HUES64 (cell line): ENCODE results near the gene TFEB.

Experiments
- H3K27ac ChIP-seq: 2 replicates; pipeline ENCODE4 v1.7.0; 2013; ENCODE audit warnings: low read depth, low read length, inconsistent platforms
- H3K27me3 ChIP-seq: 2 replicates; pipeline ENCODE4 v1.6.1; 2013; ENCODE audit warnings: mild to moderate bottlenecking, low read length; ENCODE audit not compliant: insufficient read depth
- H3K36me3 ChIP-seq: 2 replicates; pipeline ENCODE4 v1.6.1; 2013; ENCODE audit warnings: mild to moderate bottlenecking, low read length; ENCODE audit not compliant: insufficient read depth
- H3K4me1 ChIP-seq: 2 replicates; pipeline ENCODE4 v1.6.1; 2013; ENCODE audit warnings: mild to moderate bottlenecking, low read length, moderate library complexity; ENCODE audit not compliant: insufficient read depth
- H3K4me3 ChIP-seq: 2 replicates; pipeline ENCODE4 v1.5.1; 2013; ENCODE audit warnings: mild to moderate bottlenecking, low read length, moderate library complexity
- H3K9ac ChIP-seq: 2 replicates; pipeline ENCODE4 v1.6.1; 2013; ENCODE audit warnings: mild to moderate bottlenecking, low read depth, low read length
- H3K9me3 ChIP-seq: 2 replicates; pipeline ENCODE4 v1.6.1; 2013; ENCODE audit warnings: low read depth, low read length; ENCODE audit not compliant: insufficient read depth
- WGBS: fragments of 150-250, 120-280 bp; methylation state at CpG from one replicate; pipeline ENCODE4 v1.1.7; 2013; ENCODE audit warnings: missing lambda C conversion rate; 5-methylcytosine and 5-hydroxymethylcytosine counted together

Gene TFEB

GRCh38 chr6:41707565-41708200 lies 27.7 kb downstream of the TFEB start:
- H3K27ac ChIP-seq: no peak overlapping the region
- H3K27me3 ChIP-seq: no peaks in the 10 kb centered on the region
- WGBS: 90% methylated on average over 14 of the region's 14 CpGs
- no peaks in the 10 kb centered on the region for H3K4me1 ChIP-seq
- no peaks in the 10 kb centered on the region for H3K36me3 ChIP-seq
- H3K9ac ChIP-seq: no peak overlapping the region
- H3K4me3 ChIP-seq: no peak overlapping the region
- no peaks in the 10 kb centered on the region for H3K9me3 ChIP-seq

GRCh38 chr6:41706876-41707564 lies 28.4 kb downstream of the TFEB start:
- H3K27me3 ChIP-seq: no peaks in the 10 kb centered on the region
- H3K36me3 ChIP-seq: no peaks in the 10 kb centered on the region
- H3K4me1 ChIP-seq: no peaks in the 10 kb centered on the region
- H3K4me3 ChIP-seq: no peak overlapping the region
- 96% methylated on average over 8 of the region's 9 CpGs for WGBS
- no peak overlapping the region for H3K9ac ChIP-seq
- no peaks in the 10 kb centered on the region for H3K9me3 ChIP-seq
- H3K27ac ChIP-seq: no peak overlapping the region

GRCh38 chr6:41705996-41706835 lies 29.2 kb downstream of the TFEB start:
- H3K4me1 ChIP-seq: no peaks in the 10 kb centered on the region
- no peaks in the 10 kb centered on the region for H3K27me3 ChIP-seq
- H3K27ac ChIP-seq: no peak overlapping the region
- H3K4me3 ChIP-seq: no peak overlapping the region
- H3K36me3 ChIP-seq: no peaks in the 10 kb centered on the region
- no peaks in the 10 kb centered on the region for H3K9me3 ChIP-seq
- H3K9ac ChIP-seq: no peak overlapping the region
- 62% methylated on average over 15 of the region's 15 CpGs for WGBS

GRCh38 chr6:41705311-41705995 lies 30.0 kb downstream of the TFEB start:
- Histone ChIP-seq H3K27me3 (no peaks in the 10 kb centered on the region), H3K36me3 (no peaks in the 10 kb centered on the region), H3K4me1 (peaks cover 4% of the 10 kb centered on the region; the same call in 1 of the 2 replicates), H3K9ac (no peak overlapping the region), H3K27ac (no peak overlapping the region), H3K9me3 (no peaks in the 10 kb centered on the region), H3K4me3 (no peak overlapping the region)
- 84% methylated on average over 12 of the region's 12 CpGs for WGBS

- Histone ChIP-seq H3K27me3 (no peaks in the 10 kb centered on the region), H3K4me1 (peaks cover 6% of the 10 kb centered on the region; the same call in 1 of the 2 replicates), H3K36me3 (no peaks in the 10 kb centered on the region), H3K27ac (no peak overlapping the region), H3K4me3 (no peak overlapping the region), H3K9ac (no peak overlapping the region), H3K9me3 (no peaks in the 10 kb centered on the region)
- 80% methylated on average over 5 of the region's 5 CpGs for WGBS
Observed at GRCh38 chr6:41704656-41705310, 30.6 kb downstream of the TFEB start.

GRCh38 chr6:41704028-41704427 lies 31.4 kb downstream of the TFEB start:
- no peak overlapping the region for H3K27ac ChIP-seq
- H3K27me3 ChIP-seq: no peaks in the 10 kb centered on the region
- no peak overlapping the region for H3K4me3 ChIP-seq
- H3K4me1 ChIP-seq: peaks cover 6% of the 10 kb centered on the region; the same call in 1 of the 2 replicates
- H3K9ac ChIP-seq: no peak overlapping the region
- 85% methylated on average over 7 of the region's 7 CpGs for WGBS
- no peaks in the 10 kb centered on the region for H3K9me3 ChIP-seq
- H3K36me3 ChIP-seq: no peaks in the 10 kb centered on the region

GRCh38 chr6:41702771-41703494 lies 32.5 kb downstream of the TFEB start:
- Histone ChIP-seq H3K4me3 (no peak overlapping the region), H3K9me3 (no peaks in the 10 kb centered on the region), H3K9ac (no peak overlapping the region), H3K27ac (no peak overlapping the region), H3K36me3 (no peaks in the 10 kb centered on the region), H3K27me3 (no peaks in the 10 kb centered on the region), H3K4me1 (peaks cover 6% of the 10 kb centered on the region; the same call in 1 of the 2 replicates)
- WGBS: 86% methylated on average over 14 of the region's 14 CpGs

GRCh38 chr6:41702089-41702745 lies 33.2 kb downstream of the TFEB start:
- 93% methylated on average over 10 of the region's 10 CpGs for WGBS
- Histone ChIP-seq H3K9ac (no peak overlapping the region), H3K4me1 (peaks cover 6% of the 10 kb centered on the region; the same call in 1 of the 2 replicates), H3K4me3 (no peak overlapping the region), H3K27me3 (no peaks in the 10 kb centered on the region), H3K9me3 (no peaks in the 10 kb centered on the region), H3K36me3 (no peaks in the 10 kb centered on the region), H3K27ac (no peak overlapping the region)

- Histone ChIP-seq H3K4me1 (peaks cover 6% of the 10 kb centered on the region; the same call in 1 of the 2 replicates), H3K27me3 (no peaks in the 10 kb centered on the region), H3K9ac (no peak overlapping the region), H3K27ac (no peak overlapping the region), H3K4me3 (no peak overlapping the region), H3K9me3 (no peaks in the 10 kb centered on the region), H3K36me3 (no peaks in the 10 kb centered on the region)
- WGBS: 61% methylated on average over 20 of the region's 20 CpGs
Observed at GRCh38 chr6:41700463-41701347, 34.7 kb downstream of the TFEB start.
